Measurements from ENCODE around the gene NOD2.
A peak's percentile ranks its signal among the peaks of the same experiment; 100 is the strongest.

NOD2 gene

GRCh38 chr16:50694206-50694605, 800 bp downstream of the NOD2 start:
- H3K4me3 ChIP-seq (ENCODE audit: low read depth, low read length) = no peak overlapping the region
- no peak for DNase-seq (ENCODE audit: low read depth)
- TF ChIP-seq, protein P1, sequence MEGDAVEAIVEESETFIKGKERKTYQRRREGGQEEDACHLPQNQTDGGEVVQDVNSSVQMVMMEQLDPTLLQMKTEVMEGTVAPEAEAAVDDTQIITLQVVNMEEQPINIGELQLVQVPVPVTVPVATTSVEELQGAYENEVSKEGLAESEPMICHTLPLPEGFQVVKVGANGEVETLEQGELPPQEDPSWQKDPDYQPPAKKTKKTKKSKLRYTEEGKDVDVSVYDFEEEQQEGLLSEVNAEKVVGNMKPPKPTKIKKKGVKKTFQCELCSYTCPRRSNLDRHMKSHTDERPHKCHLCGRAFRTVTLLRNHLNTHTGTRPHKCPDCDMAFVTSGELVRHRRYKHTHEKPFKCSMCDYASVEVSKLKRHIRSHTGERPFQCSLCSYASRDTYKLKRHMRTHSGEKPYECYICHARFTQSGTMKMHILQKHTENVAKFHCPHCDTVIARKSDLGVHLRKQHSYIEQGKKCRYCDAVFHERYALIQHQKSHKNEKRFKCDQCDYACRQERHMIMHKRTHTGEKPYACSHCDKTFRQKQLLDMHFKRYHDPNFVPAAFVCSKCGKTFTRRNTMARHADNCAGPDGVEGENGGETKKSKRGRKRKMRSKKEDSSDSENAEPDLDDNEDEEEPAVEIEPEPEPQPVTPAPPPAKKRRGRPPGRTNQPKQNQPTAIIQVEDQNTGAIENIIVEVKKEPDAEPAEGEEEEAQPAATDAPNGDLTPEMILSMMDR (IDR thresholded peaks at IDR 0.05; ENCODE audit: low read depth, low read length) = no peak
- TF ChIP-seq POLR2A (IDR thresholded peaks at IDR 0.05; ENCODE audit: extremely low read depth, insufficient read length) (no peak), MYC (IDR thresholded peaks at IDR 0.05; ENCODE audit: low read depth, low read length) (no peak)
- TF ChIP-seq, protein P2, sequence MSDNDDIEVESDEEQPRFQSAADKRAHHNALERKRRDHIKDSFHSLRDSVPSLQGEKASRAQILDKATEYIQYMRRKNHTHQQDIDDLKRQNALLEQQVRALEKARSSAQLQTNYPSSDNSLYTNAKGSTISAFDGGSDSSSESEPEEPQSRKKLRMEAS (IDR thresholded peaks at IDR 0.05; ENCODE audit: low read depth, low read length) = no peak

DNA sequence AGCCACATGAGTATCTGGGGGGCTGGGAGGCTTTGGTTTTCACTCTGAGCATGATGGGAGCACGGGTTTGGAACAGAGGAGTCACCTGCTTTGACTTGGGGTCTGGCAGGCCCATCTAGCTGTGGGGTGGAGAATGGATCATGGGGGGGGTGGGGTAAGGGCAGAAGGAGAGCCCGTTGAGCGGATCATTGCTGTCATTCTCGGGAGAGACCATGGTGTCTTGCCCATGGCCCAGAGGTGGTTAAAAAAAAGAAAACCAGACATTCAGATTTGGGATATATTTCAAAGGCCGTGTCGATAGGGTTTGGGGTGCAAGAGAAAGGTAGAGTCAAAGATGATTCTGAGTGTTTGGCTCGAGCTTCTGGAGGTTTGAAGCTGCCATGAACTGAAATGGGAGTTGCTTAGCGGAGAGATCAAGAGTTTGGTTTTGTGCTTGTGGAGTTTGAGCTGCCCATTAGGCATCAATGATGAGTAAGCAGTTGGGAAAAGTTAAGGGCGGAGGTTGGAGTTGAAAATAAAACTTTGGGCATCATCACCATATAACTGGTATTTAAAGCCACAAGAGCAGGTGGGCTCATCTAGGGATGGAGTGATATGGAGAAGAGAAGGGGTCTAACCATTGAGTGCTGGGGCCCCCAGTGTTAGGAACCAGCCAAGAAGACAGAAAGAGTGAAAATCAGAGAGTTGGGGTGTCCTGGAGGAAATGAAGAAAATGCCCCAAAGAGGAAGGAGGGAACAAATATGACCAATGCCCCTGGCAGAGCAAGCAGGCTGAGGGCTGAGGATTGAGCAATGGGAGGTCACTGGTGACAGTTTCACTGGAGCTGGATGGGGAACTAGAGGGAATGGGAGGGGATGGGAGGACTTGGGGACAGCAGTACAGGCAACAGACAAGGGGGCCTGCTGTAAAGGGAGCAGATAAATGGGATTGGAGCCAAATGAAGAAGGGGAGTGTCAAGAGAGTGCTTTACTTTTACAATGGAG, 1.9 kb downstream of the NOD2 start:
- DNase-seq (ENCODE audit: low read depth) = peak; percentile 84
- H3K4me3 ChIP-seq (ENCODE audit: low read depth, low read length) = no peak overlapping the region
- TF ChIP-seq POLR2A (IDR thresholded peaks at IDR 0.05; ENCODE audit: extremely low read depth, insufficient read length) = no peak
- TF ChIP-seq, protein P1 (IDR thresholded peaks at IDR 0.05; ENCODE audit: low read depth, low read length) = no peak
- no peak for TF ChIP-seq MYC (IDR thresholded peaks at IDR 0.05; ENCODE audit: low read depth, low read length)
- TF ChIP-seq, protein P2 (IDR thresholded peaks at IDR 0.05; ENCODE audit: low read depth, low read length) = no peak

- no peak overlapping the region for H3K4me3 ChIP-seq (ENCODE audit: low read depth, low read length)
- TF ChIP-seq POLR2A (IDR thresholded peaks at IDR 0.05; ENCODE audit: extremely low read depth, insufficient read length) (no peak), MYC (IDR thresholded peaks at IDR 0.05; ENCODE audit: low read depth, low read length) (no peak)
- TF ChIP-seq, protein P2 (IDR thresholded peaks at IDR 0.05; ENCODE audit: low read depth, low read length) = no peak
- TF ChIP-seq, protein P1 (IDR thresholded peaks at IDR 0.05; ENCODE audit: low read depth, low read length) = no peak
- no peak for DNase-seq (ENCODE audit: low read depth)
Observed at GRCh38 chr16:50696126-50696525, 2.7 kb downstream of the NOD2 start.

- peak; percentile 51 for DNase-seq (ENCODE audit: low read depth)
- no peak overlapping the region for H3K4me3 ChIP-seq (ENCODE audit: low read depth, low read length)
- no peak for TF ChIP-seq POLR2A (IDR thresholded peaks at IDR 0.05; ENCODE audit: extremely low read depth, insufficient read length)
- TF ChIP-seq, protein P2 (IDR thresholded peaks at IDR 0.05; ENCODE audit: low read depth, low read length) = peak; percentile 43; the same call in 1 of the 2 replicates
Observed at GRCh38 chr16:50696575-50697420, 3.4 kb downstream of the NOD2 start.

- no peak overlapping the region for H3K4me3 ChIP-seq (ENCODE audit: low read depth, low read length)
- no peak for DNase-seq (ENCODE audit: low read depth)
- TF ChIP-seq, protein P1 (IDR thresholded peaks at IDR 0.05; ENCODE audit: low read depth, low read length) = no peak
- TF ChIP-seq POLR2A (IDR thresholded peaks at IDR 0.05; ENCODE audit: extremely low read depth, insufficient read length) (no peak), MYC (IDR thresholded peaks at IDR 0.05; ENCODE audit: low read depth, low read length) (no peak)
- TF ChIP-seq, protein P2 (IDR thresholded peaks at IDR 0.05; ENCODE audit: low read depth, low read length) = no peak
Observed at GRCh38 chr16:50697421-50697715, 4.0 kb downstream of the NOD2 start.
